Spleen (tissue), 7 donors: ENCODE data around the gene PAQR6.

Source experiments
- POLR2A ChIP-seq, 3 donors: fragments of 450-650 bp; IDR thresholded peaks; one replicate each; pipeline ENCODE4 v1.5.1; 2017; ENCODE audit warnings: antibody characterized with exemption in 3 of 3, mild to moderate bottlenecking in 1 of 3
- POLR2AphosphoS5 ChIP-seq, 3 donors: sonication (generic); formaldehyde crosslinking; IDR thresholded peaks; one replicate each; pipeline ENCODE4 v1.5.1; 2017; ENCODE audit warnings: antibody characterized with exemption in 3 of 3
- TF ChIP-seq, protein P1 (sequence below), 11 experiments: fragments of 200-600 bp in 7 of 11; fragments of 450-650 bp in 4 of 11; sonication (generic) in 4 of 11; IDR thresholded peaks in 8 of 11; conservative IDR thresholded peaks in 3 of 11; 1 replicate in 7 of 11; 2 replicates in 4 of 11; pipeline versions ENCODE4 v1.4.0 to v1.8.0; 2016 to 2021; ENCODE audit warnings: antibody characterized with exemption in 11 of 11, inconsistent platforms in 4 of 11, mild to moderate bottlenecking in 1 of 11
- donor health status: DM: no; HTN: no; CAD: no; lungs with moderate emphysema.
- donor health status: DM: no; HTN: no; CAD: no.
- donor health status: DM: no; HTN: no; CAD: no.

DNA sequence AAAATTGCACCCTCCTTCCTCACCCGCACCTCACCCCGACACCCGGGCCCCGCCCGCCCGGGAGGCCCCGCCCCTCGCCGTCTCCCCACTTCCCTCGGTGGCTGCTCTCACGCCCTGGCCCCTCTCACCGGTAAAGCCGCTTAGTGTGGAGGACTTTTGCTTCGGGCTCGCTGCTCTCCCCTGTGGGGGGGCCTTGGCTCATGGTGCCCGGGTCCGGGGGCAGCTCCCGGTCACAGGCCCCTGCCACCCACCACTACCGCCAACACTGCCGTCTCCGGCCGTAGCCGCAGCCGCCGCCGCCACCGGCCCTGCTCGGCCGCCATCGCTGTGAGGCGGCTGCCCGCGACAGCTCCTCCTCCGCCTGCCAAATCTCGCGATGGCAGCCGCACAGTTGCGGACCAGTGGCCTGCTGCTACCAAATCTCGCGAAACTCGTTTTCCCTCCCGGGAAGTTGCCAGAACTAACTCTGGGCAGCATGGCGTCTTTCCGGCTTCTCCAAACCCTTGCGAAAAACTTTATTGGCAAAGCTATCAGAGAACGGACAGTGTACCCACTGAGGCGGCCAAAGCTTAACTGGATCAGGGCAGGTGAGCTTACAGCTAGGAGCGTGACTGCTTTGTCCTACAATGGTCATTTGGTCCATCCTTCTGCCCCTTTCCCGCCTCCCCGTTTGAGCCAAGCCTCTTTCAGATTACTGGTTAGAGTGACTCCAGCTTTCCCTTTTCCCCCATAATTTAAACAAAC lies 34.8 kb upstream of the PAQR6 start, which contains the start of gene SMG5:
- TF ChIP-seq, protein P1, sequence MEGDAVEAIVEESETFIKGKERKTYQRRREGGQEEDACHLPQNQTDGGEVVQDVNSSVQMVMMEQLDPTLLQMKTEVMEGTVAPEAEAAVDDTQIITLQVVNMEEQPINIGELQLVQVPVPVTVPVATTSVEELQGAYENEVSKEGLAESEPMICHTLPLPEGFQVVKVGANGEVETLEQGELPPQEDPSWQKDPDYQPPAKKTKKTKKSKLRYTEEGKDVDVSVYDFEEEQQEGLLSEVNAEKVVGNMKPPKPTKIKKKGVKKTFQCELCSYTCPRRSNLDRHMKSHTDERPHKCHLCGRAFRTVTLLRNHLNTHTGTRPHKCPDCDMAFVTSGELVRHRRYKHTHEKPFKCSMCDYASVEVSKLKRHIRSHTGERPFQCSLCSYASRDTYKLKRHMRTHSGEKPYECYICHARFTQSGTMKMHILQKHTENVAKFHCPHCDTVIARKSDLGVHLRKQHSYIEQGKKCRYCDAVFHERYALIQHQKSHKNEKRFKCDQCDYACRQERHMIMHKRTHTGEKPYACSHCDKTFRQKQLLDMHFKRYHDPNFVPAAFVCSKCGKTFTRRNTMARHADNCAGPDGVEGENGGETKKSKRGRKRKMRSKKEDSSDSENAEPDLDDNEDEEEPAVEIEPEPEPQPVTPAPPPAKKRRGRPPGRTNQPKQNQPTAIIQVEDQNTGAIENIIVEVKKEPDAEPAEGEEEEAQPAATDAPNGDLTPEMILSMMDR (IDR thresholded peaks at IDR 0.05 in 8 of 11, conservative IDR thresholded peaks at IDR 0.05 in 3 of 11): peak in 4 of 11 experiments; percentile 46 to 65 (median 51)
- peak in 2 of 3 donors; percentile 81 to 83 for TF ChIP-seq POLR2A (IDR thresholded peaks at IDR 0.05)
- TF ChIP-seq POLR2AphosphoS5 (IDR thresholded peaks at IDR 0.05): peak; percentile 96 to 98 (median 97)
